GM12878 (cell line): Measurements from ENCODE around the gene PARP2. TPM values are rescaled to one million over a fixed set of nuclear protein-coding genes. Genes with fewer than 3 reads are reported as not detected.
A peak's percentile ranks its signal among the peaks of the same experiment; 100 is the strongest.

Source experiments
- ATAC-seq: fragments of 200-7000 bp; cut with Tn5 transposase; 3 replicates; pipeline ENCODE4 v1.9.1; 2020; ENCODE audit warnings: mild to moderate bottlenecking, moderate library complexity
- BruUV-seq: library from RNA; stranded (reverse); fragments of 400-500 nt; replicated peaks from 2 replicates; lab custom pipeline; 2021; lab: Mats Ljungman, UMichigan
- CTCF ChIA-PET: fragments of 300-600 bp; sonication (Branson Sonifier 250); formaldehyde crosslinking; extraction: SDS; loops from one replicate; lab custom pipeline; 2021; ENCODE audit warnings: inconsistent platforms; lab: Yijun Ruan, JAX
- POLR2A ChIA-PET: fragments of 350-600 bp; formaldehyde crosslinking; extraction: SDS; loops from one replicate; lab custom pipeline; 2021; ENCODE audit warnings: inconsistent platforms; lab: Charles Lee
- RAD21 ChIA-PET: fragments of 300-600 bp; sonication (Branson Sonifier 250); formaldehyde crosslinking; loops from one replicate; lab custom pipeline; 2023; ENCODE audit warnings: antibody characterized with exemption; ENCODE audit not compliant: unreplicated experiment; lab: Charles Lee
- SMC1A ChIA-PET: fragments of 300-600 bp; sonication (Branson Sonifier 250); formaldehyde crosslinking; loops from one replicate; lab custom pipeline; 2023; ENCODE audit not compliant: unreplicated experiment, uncharacterized antibody; lab: Charles Lee
- DNase-seq: peaks from one replicate; pipeline ENCODE4 v3.0.0-alpha.2; 2011; ENCODE audit warnings: low read depth, low spot score
- FAIRE-seq: peaks from 3 replicates; lab custom pipeline; 2011; peaks lifted over from hg19 to GRCh38; lab: Jason Lieb, UNC
- H2AFZ ChIP-seq: 2 replicates; pipeline ENCODE4 v1.6.0; 2011; ENCODE audit warnings: low read depth, low read length, control low read depth; ENCODE audit not compliant: control insufficient read depth
- H3K27ac ChIP-seq: 2 replicates; pipeline ENCODE4 v1.5.1; 2011; ENCODE audit warnings: control low read depth; ENCODE audit not compliant: control insufficient read depth, insufficient read depth
- H3K27me3 ChIP-seq, 2 experiments: replicated peaks in 1 of 2; 2 replicates each; pipeline versions ENCODE4 v1.6.0 to v1.6.1; 2011; ENCODE audit warnings: low read length in 1 of 2; ENCODE audit not compliant: control insufficient read depth in 2 of 2, insufficient read depth in 2 of 2
- H3K36me3 ChIP-seq, 2 experiments: 2 replicates each; pipeline ENCODE4 v1.5.1; 2011; ENCODE audit warnings: low read length in 1 of 2; ENCODE audit not compliant: control insufficient read depth in 2 of 2, insufficient read depth in 2 of 2
- H3K4me1 ChIP-seq: 2 replicates; pipeline ENCODE4 v1.6.1; 2011; ENCODE audit warnings: mild to moderate bottlenecking, low read length, moderate library complexity, mixed read lengths; ENCODE audit not compliant: control insufficient read depth, insufficient read depth
- H3K4me2 ChIP-seq: 2 replicates; pipeline ENCODE4 v1.6.0; 2011; ENCODE audit warnings: control low read depth; ENCODE audit not compliant: control insufficient read depth, insufficient read depth
- H3K4me3 ChIP-seq: fragments of 200-600 bp; sonication (generic); 2 replicates; pipeline ENCODE4 v1.5.1; 2016
- H3K79me2 ChIP-seq: 2 replicates; pipeline ENCODE4 v1.6.0; 2011; ENCODE audit warnings: low read length; ENCODE audit not compliant: control insufficient read depth, insufficient read depth
- H3K9ac ChIP-seq: 2 replicates; pipeline ENCODE4 v1.8.0; 2011; ENCODE audit warnings: low read length, control low read depth, mixed read lengths; ENCODE audit not compliant: control insufficient read depth, insufficient read depth
- H3K9me3 ChIP-seq: replicated peaks from 3 replicates; pipeline ENCODE4 v1.5.1; 2011; ENCODE audit warnings: mild to moderate bottlenecking, low read length; ENCODE audit not compliant: control insufficient read depth, insufficient read depth
- H4K20me1 ChIP-seq: 2 replicates; pipeline ENCODE4 v1.6.0; 2011; ENCODE audit not compliant: control insufficient read depth, insufficient read depth
- CHD1 ChIP-seq: IDR thresholded peaks from 2 replicates; pipeline ENCODE4 v1.6.1; 2012; ENCODE audit warnings: low read depth, low read length, improper control_type of control experiment
- CHD4 ChIP-seq: fragments of 200-600 bp; sonication (generic); IDR thresholded peaks from 2 replicates; pipeline ENCODE4 v1.6.1; 2016; ENCODE audit warnings: mild to moderate bottlenecking
- IKZF2 ChIP-seq, 2 experiments: fragments of 450-650 bp; IDR thresholded peaks; 2 replicates each; pipeline ENCODE4 v1.6.1; 2017; ENCODE audit warnings: mild to moderate bottlenecking in 2 of 2, moderate library complexity in 2 of 2
- JUNB ChIP-seq: IDR thresholded peaks from 2 replicates; pipeline ENCODE4 v1.6.1; 2016; ENCODE audit warnings: antibody characterized with exemption, mild to moderate bottlenecking
- NFXL1 ChIP-seq: fragments of 450-650 bp; IDR thresholded peaks from 2 replicates; pipeline ENCODE4 v1.6.1; 2017; ENCODE audit warnings: antibody characterized with exemption, mild to moderate bottlenecking, borderline replicate concordance
- NR2C1 ChIP-seq: fragments of 450-650 bp; IDR thresholded peaks from 2 replicates; pipeline ENCODE4 v1.6.1; 2017; ENCODE audit warnings: antibody characterized with exemption, mild to moderate bottlenecking, moderate library complexity
- POLR2AphosphoS5 ChIP-seq: IDR thresholded peaks from 2 replicates; pipeline ENCODE4 v1.6.1; 2011; ENCODE audit warnings: mild to moderate bottlenecking, low read length, inconsistent platforms
- USF2 ChIP-seq: IDR thresholded peaks from 2 replicates; pipeline ENCODE4 v1.6.1; 2011; ENCODE audit warnings: low read depth, low read length, improper control_type of control experiment, borderline replicate concordance
- WGBS: methylation state at CpG from one replicate; pipeline ENCODE4 v1.1.6; 2016; ENCODE audit warnings: low lambda C conversion rate; ENCODE audit not compliant: insufficient replicate concordance, insufficient coverage; ENCODE audit errors: missing lambda C conversion rate; 5-methylcytosine and 5-hydroxymethylcytosine counted together
- in situ Hi-C: fragments of 300-500 bp; cut with MboI; formaldehyde crosslinking; loops from 9 replicates; pipeline ENCODE4 v1.14.3; 2018; ENCODE audit warnings: mixed read lengths
- intact Hi-C: fragments of 100-400 bp; cut with micrococcal nuclease; formaldehyde crosslinking; loops from one replicate; pipeline ENCODE4 v1.14.2; 2022; ENCODE audit not compliant: unreplicated experiment
- polyA plus RNA-seq, 11 experiments: library from polyadenylated mRNA; depleted of rRNA in 4 of 11; unstranded in 6 of 11; stranded (reverse) in 5 of 11; fragments of >200 nt; fragmentation: Nextera tagmentation in 4 of 11; fragmentation: Illumina TruSeq in 1 of 11; extraction: Ambion mirVana in 4 of 11; extraction: Trizol in 1 of 11; gene quantifications; 1 replicate in 1 of 11; 2 replicates in 10 of 11; pipeline versions ENCODE4 v1.2.1 to v1.2.3, GENCODE V29; 2011 to 2016; ENCODE audit warnings: inconsistent platforms in 2 of 11, missing spikeins in 2 of 11, low read depth in 1 of 11
- total RNA-seq, 4 experiments: library from RNA; depleted of rRNA in 3 of 4; stranded (reverse); fragments of >200 nt in 3 of 4; fragmentation: Illumina TruSeq in 1 of 4; extraction: Trizol in 1 of 4; gene quantifications; 2 replicates each; pipeline versions ENCODE4 v1.2.1 to v1.2.3, GENCODE V29; 2013 to 2021
- TF ChIP-seq, protein P1 (sequence below): fragments of 450-650 bp; formaldehyde crosslinking; IDR thresholded peaks from 2 replicates; pipeline ENCODE4 v1.4.0; 2022; ENCODE audit warnings: mild to moderate bottlenecking, moderate library complexity

PARP2 gene
- total and polyA plus RNA-seq, 10 of the 15 experiments (the other 5 are each of a cell fraction or from before 2014, with no cell fraction given), result 26.7 to 75.4 (median 42.3) TPM

DNA sequence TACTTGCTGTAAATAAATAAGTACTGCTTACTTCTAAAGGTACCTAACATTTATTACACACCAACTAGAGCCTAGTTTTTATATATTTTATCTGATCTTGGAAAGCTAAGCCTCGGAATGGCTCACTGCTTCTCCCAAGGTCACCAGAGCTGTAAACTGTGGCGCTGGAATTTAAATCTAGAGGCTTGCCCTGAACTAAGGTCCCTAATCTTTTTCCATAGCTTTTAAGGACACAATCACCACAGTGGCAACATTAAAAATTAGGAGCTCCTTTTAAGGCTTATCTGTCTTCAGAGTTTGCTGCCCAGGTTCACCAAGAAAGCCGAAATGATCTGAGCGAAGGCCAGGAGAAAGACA is 11.0 kb upstream of the PARP2 start:
- CTCF ChIA-PET, result interaction anchor here (0.6 to 11.3 kb wide), 7 partner anchors 10 to 365 kb away, joined by 3 to 216 read pairs (median 24); partner anchors contain the start of genes PARP2, RNASE4 and TEP1
- TF ChIP-seq, protein P1, sequence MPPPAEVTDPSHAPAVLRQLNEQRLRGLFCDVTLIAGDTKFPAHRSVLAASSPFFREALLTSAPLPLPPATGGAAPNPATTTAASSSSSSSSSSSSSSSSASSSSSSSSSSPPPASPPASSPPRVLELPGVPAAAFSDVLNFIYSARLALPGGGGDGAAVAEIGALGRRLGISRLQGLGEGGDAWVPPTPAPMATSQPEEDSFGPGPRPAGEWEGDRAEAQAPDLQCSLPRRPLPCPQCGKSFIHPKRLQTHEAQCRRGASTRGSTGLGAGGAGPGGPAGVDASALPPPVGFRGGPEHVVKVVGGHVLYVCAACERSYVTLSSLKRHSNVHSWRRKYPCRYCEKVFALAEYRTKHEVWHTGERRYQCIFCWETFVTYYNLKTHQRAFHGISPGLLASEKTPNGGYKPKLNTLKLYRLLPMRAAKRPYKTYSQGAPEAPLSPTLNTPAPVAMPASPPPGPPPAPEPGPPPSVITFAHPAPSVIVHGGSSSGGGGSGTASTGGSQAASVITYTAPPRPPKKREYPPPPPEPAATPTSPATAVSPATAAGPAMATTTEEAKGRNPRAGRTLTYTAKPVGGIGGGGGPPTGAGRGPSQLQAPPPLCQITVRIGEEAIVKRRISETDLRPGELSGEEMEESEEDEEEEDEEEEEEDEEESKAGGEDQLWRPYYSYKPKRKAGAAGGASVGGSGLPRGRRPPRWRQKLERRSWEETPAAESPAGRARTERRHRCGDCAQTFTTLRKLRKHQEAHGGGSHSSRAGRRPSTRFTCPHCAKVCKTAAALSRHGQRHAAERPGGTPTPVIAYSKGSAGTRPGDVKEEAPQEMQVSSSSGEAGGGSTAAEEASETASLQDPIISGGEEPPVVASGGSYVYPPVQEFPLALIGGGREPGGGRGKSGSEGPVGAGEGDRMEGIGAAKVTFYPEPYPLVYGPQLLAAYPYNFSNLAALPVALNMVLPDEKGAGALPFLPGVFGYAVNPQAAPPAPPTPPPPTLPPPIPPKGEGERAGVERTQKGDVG (CRISPR knock-in tag), result no peak
- TF ChIP-seq CHD4 (no peak), NR2C1 (no peak), JUNB (no peak), NFXL1 (no peak), CHD1 (no peak), IKZF2 (IDR thresholded peaks at IDR 0.05) (no peak), POLR2AphosphoS5 (no peak), USF2 (no peak)
- Histone ChIP-seq H3K9ac (peak overlapping the region; percentile 88), H3K9me3 (no peaks in the 10 kb centered on the region), H3K36me3 (peaks cover 0 to 4% of the 10 kb centered on the region in 2 experiments; a peak in 1 of 4 replicates), H3K79me2 (peaks cover 48% of the 10 kb centered on the region), H2AFZ (peak overlapping the region; percentile 81; the same call in 1 of the 2 replicates), H3K27me3 (no peaks in the 10 kb centered on the region), H3K4me2 (peak overlapping the region; percentile 67), H3K27ac (peak overlapping the region; percentile 85), H3K4me1 (peaks cover 6% of the 10 kb centered on the region; the same call in 1 of the 2 replicates), H3K4me3 (peak overlapping the region; percentile 82), H4K20me1 (no peaks in the 10 kb centered on the region)
- SMC1A ChIA-PET, result interaction anchor here (1.0 to 3.3 kb wide), 8 partner anchors 10 to 333 kb away, joined by 3 to 58 read pairs (median 4); partner anchors contain the start of genes PARP2, PIP4P1 and TEP1
- FAIRE-seq (no peak), DNase-seq (no peak), ATAC-seq (no peak; the same call in 2 of the 3 replicates)
- in situ Hi-C loops (loop anchor here (5.0 kb wide), 1 partner anchor 350 kb away; the partner anchor contains the start of gene RNASE4), intact Hi-C loops (loop anchor here (2.0 kb wide), 1 partner anchor 128 kb away; the partner anchor contains the start of gene PIP4P1)
- BruUV-seq, result no TSS peak
- RAD21 ChIA-PET, result interaction anchor here (1.1 to 7.9 kb wide), 5 partner anchors 10 to 350 kb away, joined by 6 to 78 read pairs (median 15); partner anchors contain the start of genes PARP2, PIP4P1 and TEP1
- POLR2A ChIA-PET, result interaction anchor here (0.8 to 7.4 kb wide), 7 partner anchors 10 to 275 kb away, joined by 3 to 96 read pairs (median 5); partner anchors contain the start of genes APEX1, OSGEP, PARP2 and PIP4P1
- 1% methylated on average over 4 of the region's 4 CpGs for WGBS
